Right lobe of liver (tissue), 6 donors: ENCODE results near the gene TENM4. TPM values are rescaled to one million over a fixed set of nuclear protein-coding genes. Genes with fewer than 3 reads are reported as not detected.
A peak's percentile ranks its signal among the peaks of the same experiment; 100 is the strongest.

ENCODE experiments used
- ATAC-seq, 4 donors: fragments of 200-7000 bp; cut with Tn5 transposase; one replicate each; pipeline ENCODE4 v1.9.1; 2020; ENCODE audit warnings: mild to moderate bottlenecking in 4 of 4, moderate library complexity in 4 of 4
- DNase-seq, 3 donors: peaks; one replicate each; pipeline ENCODE4 v3.0.0-alpha.2; 2020
- H3K27ac ChIP-seq, 3 donors: fragments of 200-600 bp; one replicate each; pipeline ENCODE4 v1.8.0; 2022
- H3K27me3 ChIP-seq, 2 donors: fragments of 200-600 bp; one replicate each; pipeline ENCODE4 v1.8.0; 2022
- H3K36me3 ChIP-seq, 4 donors: fragments of 200-600 bp; sonication (generic) in 1 of 4; one replicate each; pipeline versions ENCODE4 v1.5.1 to v1.8.0; 2017 to 2022; ENCODE audit warnings: control low read depth in 1 of 4
- H3K4me1 ChIP-seq, 4 donors: fragments of 200-600 bp; sonication (generic) in 1 of 4; one replicate each; pipeline versions ENCODE4 v1.5.1 to v1.8.0; 2017 to 2022; ENCODE audit warnings: control low read depth in 1 of 4
- H3K4me3 ChIP-seq, 3 donors: fragments of 200-600 bp; one replicate each; pipeline ENCODE4 v1.8.0; 2022
- H3K9me3 ChIP-seq, 4 donors: fragments of 200-600 bp; sonication (generic) in 1 of 4; one replicate each; pipeline versions ENCODE4 v1.5.1 to v1.8.0; 2017 to 2022; ENCODE audit warnings: control low read depth in 1 of 4
- POLR2A ChIP-seq: fragments of 450-650 bp; IDR thresholded peaks from one replicate; pipeline ENCODE4 v1.6.1; 2017; ENCODE audit warnings: antibody characterized with exemption, mild to moderate bottlenecking
- WGBS: methylation state at CpG from one replicate; pipeline ENCODE4 v1.1.6; 2018; ENCODE audit warnings: low coverage, low lambda C conversion rate; ENCODE audit not compliant: insufficient coverage; ENCODE audit errors: missing lambda C conversion rate; 5-methylcytosine and 5-hydroxymethylcytosine counted together
- intact Hi-C, 2 donors: fragments of 100-400 bp; cut with DNase I; formaldehyde crosslinking; loops; one replicate each; pipeline versions ENCODE4 v1.11.2 to v1.14.1; 2022
- total RNA-seq, 6 experiments: library from RNA; depleted of rRNA in 2 of 6; stranded (reverse); fragments of >200 nt in 2 of 6; fragmentation: NEBNext Ultra II Directional in 3 of 6; extraction: Animal tissue kit (Norgen Biotek cat#: 25700) in 3 of 6; gene quantifications; one replicate each; pipeline versions ENCODE4 v1.1.0 to v1.2.4, GENCODE V29; 2016 to 2023
- TF ChIP-seq, protein P1 (sequence below), 4 donors: fragments of 200-600 bp in 3 of 4; fragments of 450-650 bp in 1 of 4; IDR thresholded peaks; one replicate each; pipeline versions ENCODE4 v1.5.1 to v1.8.0; 2016 to 2022; ENCODE audit warnings: antibody characterized with exemption in 4 of 4, mild to moderate bottlenecking in 2 of 4
- donor health status: DM: no; HTN: yes; CAD: no.
- donor health status: DM: no; HTN: no; CAD: no.
- donor health status: DM: no; HTN: no; CAD: no.
- donor health status: DM: no; HTN: yes; CAD: no.
- donor health status: DM: no; HTN: yes; CAD: no.

Gene TENM4
- total RNA-seq, 6 experiments from 2014 or later = 0.04 to 0.58 (median 0.14) TPM; not detected in 2

DNA sequence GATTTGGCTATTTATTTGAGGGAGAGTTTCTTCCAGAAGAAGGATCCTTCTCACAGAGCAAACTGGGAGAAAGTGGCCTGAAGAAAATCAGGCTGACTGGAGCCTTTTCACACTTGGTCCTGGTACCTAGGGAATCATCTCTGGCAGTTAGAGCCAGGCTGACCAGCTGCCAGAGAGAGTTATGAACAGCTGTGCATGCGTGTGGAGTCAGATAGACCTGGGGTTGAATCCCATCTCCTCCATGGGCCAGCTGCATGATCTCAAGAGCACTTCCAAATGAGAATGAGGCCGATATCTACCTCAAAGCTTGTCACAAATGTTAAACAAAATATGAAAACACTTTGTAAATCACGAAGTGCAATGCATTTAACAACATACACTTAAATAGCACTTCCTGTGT is 390.0 kb downstream of the TENM4 start:
- TF ChIP-seq, protein P1, sequence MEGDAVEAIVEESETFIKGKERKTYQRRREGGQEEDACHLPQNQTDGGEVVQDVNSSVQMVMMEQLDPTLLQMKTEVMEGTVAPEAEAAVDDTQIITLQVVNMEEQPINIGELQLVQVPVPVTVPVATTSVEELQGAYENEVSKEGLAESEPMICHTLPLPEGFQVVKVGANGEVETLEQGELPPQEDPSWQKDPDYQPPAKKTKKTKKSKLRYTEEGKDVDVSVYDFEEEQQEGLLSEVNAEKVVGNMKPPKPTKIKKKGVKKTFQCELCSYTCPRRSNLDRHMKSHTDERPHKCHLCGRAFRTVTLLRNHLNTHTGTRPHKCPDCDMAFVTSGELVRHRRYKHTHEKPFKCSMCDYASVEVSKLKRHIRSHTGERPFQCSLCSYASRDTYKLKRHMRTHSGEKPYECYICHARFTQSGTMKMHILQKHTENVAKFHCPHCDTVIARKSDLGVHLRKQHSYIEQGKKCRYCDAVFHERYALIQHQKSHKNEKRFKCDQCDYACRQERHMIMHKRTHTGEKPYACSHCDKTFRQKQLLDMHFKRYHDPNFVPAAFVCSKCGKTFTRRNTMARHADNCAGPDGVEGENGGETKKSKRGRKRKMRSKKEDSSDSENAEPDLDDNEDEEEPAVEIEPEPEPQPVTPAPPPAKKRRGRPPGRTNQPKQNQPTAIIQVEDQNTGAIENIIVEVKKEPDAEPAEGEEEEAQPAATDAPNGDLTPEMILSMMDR (IDR thresholded peaks at IDR 0.05) = no peak
- TF ChIP-seq POLR2A = no peak
- no peak for DNase-seq
- H3K4me1 ChIP-seq = peaks cover 0 to 23% (median 11%) of the 10 kb centered on the region in 4 donors
- WGBS = 79% methylated on average over 3 of the region's 3 CpGs
- intact Hi-C loops = no loop called here
- no peak for ATAC-seq
- H3K4me3 ChIP-seq = no peak overlapping the region
- no peaks in the 10 kb centered on the region for H3K9me3 ChIP-seq
- no peaks in the 10 kb centered on the region for H3K36me3 ChIP-seq
- no peaks in the 10 kb centered on the region for H3K27me3 ChIP-seq
- peak overlapping the region in 2 of 3 donors; percentile 84 to 90 for H3K27ac ChIP-seq

DNA sequence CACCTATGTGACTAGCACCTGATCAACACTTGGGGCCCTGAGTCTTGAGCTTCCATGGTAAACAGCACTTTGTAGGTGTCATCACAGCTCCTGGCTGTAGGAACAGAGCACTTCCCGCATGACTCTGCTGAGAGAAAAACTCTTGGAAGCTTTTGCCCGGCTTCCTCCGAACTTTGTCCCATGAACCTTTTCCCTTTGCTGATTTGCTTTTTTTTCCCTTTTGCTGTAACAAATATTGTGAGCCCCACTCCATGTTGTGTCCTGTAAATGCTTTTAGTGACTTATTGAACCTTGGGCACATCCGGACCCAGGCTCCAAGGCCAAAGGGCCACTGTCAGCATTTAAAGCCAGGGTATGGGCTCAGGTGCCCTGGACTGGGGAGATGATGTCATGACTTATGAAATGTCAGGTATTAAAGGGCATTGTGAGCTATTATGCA is 391.1 kb downstream of the TENM4 start:
- peak; percentile 81 to 83 (median 82) for ATAC-seq
- peak; percentile 24 for TF ChIP-seq POLR2A
- TF ChIP-seq, protein P1 (IDR thresholded peaks at IDR 0.05) = no peak
- H3K9me3 ChIP-seq = no peaks in the 10 kb centered on the region
- H3K36me3 ChIP-seq = no peaks in the 10 kb centered on the region
- H3K4me3 ChIP-seq = no peak overlapping the region
- H3K27me3 ChIP-seq = no peaks in the 10 kb centered on the region
- WGBS = 34% methylated on average over 4 of the region's 4 CpGs
- H3K4me1 ChIP-seq = peaks cover 0 to 32% (median 15%) of the 10 kb centered on the region in 4 donors
- intact Hi-C loops = no loop called here
- H3K27ac ChIP-seq = peak overlapping the region; percentile 28 to 90 (median 84)
- DNase-seq = peak; percentile 69 to 87 (median 83)

DNA sequence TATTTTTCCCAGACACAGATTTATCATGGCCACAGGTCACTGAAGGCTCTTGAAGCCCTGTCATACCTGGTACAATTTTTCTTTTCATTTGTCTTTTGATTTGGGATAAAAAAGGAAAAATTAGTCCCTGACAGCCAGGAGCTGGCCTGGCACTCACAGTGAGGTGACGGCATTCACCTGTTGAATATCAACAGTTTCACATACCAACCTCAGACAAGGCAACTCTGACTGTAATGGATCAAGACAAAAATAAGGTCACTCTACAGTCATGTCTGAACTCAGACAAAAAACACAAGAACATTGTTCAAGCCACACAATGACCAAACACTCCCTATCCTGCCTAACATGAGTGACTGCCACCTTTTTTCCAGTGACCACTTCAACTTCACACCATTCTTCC is 392.9 kb downstream of the TENM4 start:
- DNase-seq (no peak), ATAC-seq (no peak)
- H3K36me3 ChIP-seq = no peaks in the 10 kb centered on the region
- H3K4me3 ChIP-seq = no peak overlapping the region
- H3K9me3 ChIP-seq = no peaks in the 10 kb centered on the region
- intact Hi-C loops = no loop called here
- peaks cover 0 to 34% (median 18%) of the 10 kb centered on the region in 4 donors for H3K4me1 ChIP-seq
- no peaks in the 10 kb centered on the region for H3K27me3 ChIP-seq
- WGBS = 64% methylated on average over 1 of the region's 1 CpG
- H3K27ac ChIP-seq = no peak overlapping the region
- TF ChIP-seq, protein P1 (IDR thresholded peaks at IDR 0.05) = no peak
- no peak for TF ChIP-seq POLR2A

DNA sequence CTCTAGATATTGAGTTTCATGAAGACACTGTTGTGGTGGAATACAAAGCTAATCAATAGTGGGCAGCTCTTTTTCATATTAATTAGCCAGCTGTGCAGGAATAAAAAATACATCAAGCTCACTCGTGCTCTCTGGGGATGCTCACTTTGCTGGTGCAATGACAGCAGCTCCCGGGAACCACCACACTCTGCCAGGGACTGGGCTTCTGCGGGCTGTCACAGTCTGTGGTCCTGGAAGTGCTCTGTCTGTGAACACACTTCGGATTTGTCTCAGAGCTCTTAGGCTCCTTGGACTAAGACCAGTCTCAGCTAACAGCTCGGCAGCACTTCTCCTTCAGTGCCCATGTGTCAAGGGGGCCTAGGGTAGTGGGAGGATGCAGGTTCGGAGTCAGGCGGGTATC is 393.5 kb downstream of the TENM4 start:
- intact Hi-C loops = no loop called here
- Histone ChIP-seq H3K36me3 (no peaks in the 10 kb centered on the region), H3K4me3 (no peak overlapping the region), H3K9me3 (no peaks in the 10 kb centered on the region), H3K27ac (no peak overlapping the region), H3K4me1 (peaks cover 0 to 34% (median 18%) of the 10 kb centered on the region in 4 donors), H3K27me3 (no peaks in the 10 kb centered on the region)
- no peak for DNase-seq
- TF ChIP-seq, protein P1 (IDR thresholded peaks at IDR 0.05) = no peak
- no peak for TF ChIP-seq POLR2A
- WGBS = 96% methylated on average over 5 of the region's 7 CpGs
- ATAC-seq = no peak

DNA sequence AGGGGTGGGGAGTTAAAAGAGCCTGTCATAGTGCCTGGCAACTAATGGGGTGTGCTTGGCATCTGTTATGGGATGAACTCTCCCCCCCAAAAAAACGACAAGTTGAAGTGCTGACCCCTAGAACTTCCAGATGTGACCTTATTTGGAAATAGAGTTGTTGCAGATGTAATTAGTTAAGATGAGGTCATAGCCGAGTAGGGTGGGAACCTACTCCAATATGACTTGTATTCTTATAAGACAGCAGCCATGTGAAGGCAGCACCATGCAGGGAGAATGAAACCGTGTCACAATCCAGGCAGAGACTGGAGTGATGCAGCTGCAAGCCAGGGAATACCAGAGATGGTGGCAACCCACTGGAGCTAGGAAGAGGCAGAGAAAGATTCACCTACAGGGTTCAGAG is 394.5 kb downstream of the TENM4 start:
- intact Hi-C loops = no loop called here
- peak overlapping the region in 1 of 3 donors; percentile 11 for H3K27ac ChIP-seq
- no peak for TF ChIP-seq POLR2A
- TF ChIP-seq, protein P1 (IDR thresholded peaks at IDR 0.05) = no peak

More for the DNA sequence above, 394.5 kb downstream of the TENM4 start:
- Histone ChIP-seq H3K27me3 (no peaks in the 10 kb centered on the region), H3K36me3 (no peaks in the 10 kb centered on the region), H3K4me1 (peaks cover 0 to 34% (median 18%) of the 10 kb centered on the region in 4 donors), H3K9me3 (no peaks in the 10 kb centered on the region), H3K4me3 (no peak overlapping the region)
- WGBS = 55% methylated on average over 2 of the region's 3 CpGs
- ATAC-seq = no peak
- no peak for DNase-seq
